HL-60 (cell line): ENCODE data around the gene RP2.
A peak's percentile ranks its signal among the peaks of the same experiment; 100 is the strongest.

Source experiments
- DNase-seq, 2 experiments: peaks; one replicate each; pipeline ENCODE4 v3.0.0-alpha.2; 2010 to 2020; ENCODE audit warnings: low read depth in 1 of 2, low spot score in 1 of 2
- H3K27ac ChIP-seq: fragments of 250-450 bp; sonication (Bioruptor Pico); replicated peaks from 2 replicates; pipeline ENCODE4 v1.5.1; 2020; ENCODE audit warnings: mild to moderate bottlenecking, moderate library complexity
- H3K27me3 ChIP-seq: fragments of 250-450 bp; sonication (Bioruptor Pico); 2 replicates; pipeline ENCODE4 v1.5.1; 2021; ENCODE audit warnings: mild to moderate bottlenecking, moderate library complexity; ENCODE audit not compliant: insufficient read depth, poor library complexity, severe bottlenecking
- H3K4me3 ChIP-seq: replicated peaks from 2 replicates; pipeline ENCODE4 v1.5.1; 2011; ENCODE audit warnings: mild to moderate bottlenecking, control low read depth, low read length; ENCODE audit not compliant: insufficient read depth
- GABPA ChIP-seq: IDR thresholded peaks from 2 replicates; pipeline ENCODE4 v1.6.1; 2012; ENCODE audit warnings: low read depth
- POLR2AphosphoS5 ChIP-seq: IDR thresholded peaks from 2 replicates; pipeline ENCODE4 v1.6.1; 2012; ENCODE audit warnings: low read depth
- REST ChIP-seq: IDR thresholded peaks from 2 replicates; pipeline ENCODE4 v1.6.1; 2012; ENCODE audit warnings: low read depth; ENCODE audit not compliant: insufficient replicate concordance
- SPI1 ChIP-seq: IDR thresholded peaks from 2 replicates; pipeline ENCODE4 v1.6.1; 2012; ENCODE audit warnings: low read depth, mild to moderate bottlenecking, borderline replicate concordance
- long read RNA-seq: library from polyadenylated mRNA; unstranded; transcript quantifications from one replicate; pipeline ENCODE4 v2.0.0, GENCODE V29; 2020
- TF ChIP-seq, protein P1 (sequence below): IDR thresholded peaks from one replicate; pipeline ENCODE4 v1.5.1; 2011; ENCODE audit warnings: low read length, control low read depth, inconsistent platforms; ENCODE audit not compliant: insufficient read depth

RP2 gene
- long read RNA-seq, transcript RP2-201 (5 exons, 3,803 nt): major isoform, 107 of 120 reads
- long read RNA-seq, partial matches to known transcripts: 3 of 120 reads
- long read RNA-seq, other reads (novel, unspliced or antisense): 10 of 120 reads

- Histone ChIP-seq H3K27me3 (no peaks in the 10 kb centered on the region), H3K27ac (peak within 1 kb of the TSS; percentile 95), H3K4me3 (peak within 1 kb of the TSS; percentile 65)
- DNase-seq: peak; percentile 82 to 94
- TF ChIP-seq, protein P1, sequence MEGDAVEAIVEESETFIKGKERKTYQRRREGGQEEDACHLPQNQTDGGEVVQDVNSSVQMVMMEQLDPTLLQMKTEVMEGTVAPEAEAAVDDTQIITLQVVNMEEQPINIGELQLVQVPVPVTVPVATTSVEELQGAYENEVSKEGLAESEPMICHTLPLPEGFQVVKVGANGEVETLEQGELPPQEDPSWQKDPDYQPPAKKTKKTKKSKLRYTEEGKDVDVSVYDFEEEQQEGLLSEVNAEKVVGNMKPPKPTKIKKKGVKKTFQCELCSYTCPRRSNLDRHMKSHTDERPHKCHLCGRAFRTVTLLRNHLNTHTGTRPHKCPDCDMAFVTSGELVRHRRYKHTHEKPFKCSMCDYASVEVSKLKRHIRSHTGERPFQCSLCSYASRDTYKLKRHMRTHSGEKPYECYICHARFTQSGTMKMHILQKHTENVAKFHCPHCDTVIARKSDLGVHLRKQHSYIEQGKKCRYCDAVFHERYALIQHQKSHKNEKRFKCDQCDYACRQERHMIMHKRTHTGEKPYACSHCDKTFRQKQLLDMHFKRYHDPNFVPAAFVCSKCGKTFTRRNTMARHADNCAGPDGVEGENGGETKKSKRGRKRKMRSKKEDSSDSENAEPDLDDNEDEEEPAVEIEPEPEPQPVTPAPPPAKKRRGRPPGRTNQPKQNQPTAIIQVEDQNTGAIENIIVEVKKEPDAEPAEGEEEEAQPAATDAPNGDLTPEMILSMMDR: no peak
- TF ChIP-seq SPI1 (peak; percentile 92), GABPA (no peak), POLR2AphosphoS5 (peak; percentile 60)
Observed at GRCh38 chrX:46836701-46837557, at the start of gene RP2. Gene RP2 (plus strand): TSS chrX:46837043. CDS start chrX:46837101, 58 bp downstream.

GRCh38 chrX:46788902-46789301 lies 47.9 kb upstream of the RP2 start:
- DNase-seq: no peak
- no peaks in the 10 kb centered on the region for H3K27me3 ChIP-seq
- TF ChIP-seq REST: no peak
- TF ChIP-seq, protein P1: no peak
- no peak for TF ChIP-seq POLR2AphosphoS5
- TF ChIP-seq GABPA: no peak
- TF ChIP-seq SPI1: no peak
- no peak overlapping the region for H3K4me3 ChIP-seq
- H3K27ac ChIP-seq: no peak overlapping the region

GRCh38 chrX:46791927-46792809 lies 44.7 kb upstream of the RP2 start:
- H3K4me3 ChIP-seq: peak overlapping the region; percentile 2; the same call in 1 of the 2 replicates
- H3K27me3 ChIP-seq: no peaks in the 10 kb centered on the region
- peak; percentile 31 to 43 for DNase-seq
- peak overlapping the region; percentile 53 for H3K27ac ChIP-seq
- TF ChIP-seq REST (no peak), SPI1 (no peak), POLR2AphosphoS5 (no peak), GABPA (no peak)
- TF ChIP-seq, protein P1: no peak
